Keratinocyte (primary cell): Measurements from ENCODE around the gene ID3.

Experiments
- CTCF ChIP-seq, 3 experiments: IDR thresholded peaks in 1 of 3; conservative IDR thresholded peaks in 1 of 3; optimal IDR thresholded peaks in 1 of 3; 2 replicates in 2 of 3; 3 replicates in 1 of 3; pipeline versions ENCODE3 to v1.5.1; 2011; ENCODE audit warnings: low read length in 3 of 3, mild to moderate bottlenecking in 3 of 3, moderate library complexity in 2 of 3, control low read depth in 1 of 3, inconsistent platforms in 1 of 3; ENCODE audit not compliant: insufficient read depth in 2 of 3; ENCODE audit errors: extremely low read depth in 1 of 3
- EZH2 ChIP-seq: IDR thresholded peaks from one replicate; pipeline ENCODE4 v1.6.1; 2012; ENCODE audit warnings: inconsistent platforms, mild to moderate bottlenecking, low read length, moderate library complexity

DNA sequence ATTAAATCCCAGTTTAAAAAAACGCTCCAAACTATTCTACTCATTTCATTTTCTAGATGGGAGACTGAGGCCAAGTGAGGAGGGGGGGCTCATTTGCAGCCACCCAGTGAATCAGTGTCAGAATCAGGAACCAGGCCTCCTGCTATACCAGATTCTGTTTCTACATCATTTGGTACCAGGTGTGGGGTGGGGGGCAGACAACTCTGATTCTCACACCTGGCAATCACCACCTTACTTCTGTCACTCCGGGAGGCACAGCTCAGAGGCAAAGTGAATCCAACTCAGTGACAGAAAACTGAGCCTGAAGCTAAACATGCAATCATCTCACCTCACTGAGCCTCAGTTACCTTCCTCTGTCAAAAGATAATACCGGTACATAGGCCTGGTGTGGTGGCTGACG is 23.5 kb upstream of the ID3 start:
- no peak for TF ChIP-seq CTCF (optimal IDR thresholded peaks at IDR 0.05 in 1 of 3, IDR thresholded peaks at IDR 0.05 in 1 of 3, conservative IDR thresholded peaks at IDR 0.05 in 1 of 3; ENCODE audit: extremely low read depth in 1 of 3, insufficient read depth in 2 of 3, low read length in 3 of 3)
- no peak for TF ChIP-seq EZH2
